Upper lobe of left lung (tissue), 6 donors: ENCODE results near the gene ATP8B1. TPM values are rescaled to one million over a fixed set of nuclear protein-coding genes. Genes with fewer than 3 reads are reported as not detected.
A peak's percentile ranks its signal among the peaks of the same experiment; 100 is the strongest.
"Not testable (repeated sequence)": the region's sequence is repeated elsewhere in the genome, so short reads cannot be mapped to it uniquely, and the experiment has no call there.

Experiments
- ATAC-seq, 2 donors: fragments of 200-7000 bp; cut with Tn5 transposase; one replicate each; pipeline ENCODE4 v1.9.1; 2022; ENCODE audit warnings: mild to moderate bottlenecking in 2 of 2, moderate library complexity in 2 of 2; ENCODE audit not compliant: low FRiP score in 2 of 2
- DNase-seq, 2 donors: peaks; one replicate each; pipeline ENCODE4 v3.0.0-alpha.2; 2019 to 2020
- H3K27ac ChIP-seq, 4 donors: fragments of 200-600 bp; sonication (generic); one replicate each; pipeline ENCODE4 v1.5.1; 2016 to 2019
- H3K27me3 ChIP-seq, 4 donors: fragments of 200-600 bp; sonication (generic); one replicate each; pipeline ENCODE4 v1.5.1; 2017 to 2019
- H3K36me3 ChIP-seq, 4 donors: fragments of 200-600 bp; sonication (generic); one replicate each; pipeline ENCODE4 v1.5.1; 2016 to 2019
- H3K4me1 ChIP-seq, 4 donors: fragments of 200-600 bp; sonication (generic); one replicate each; pipeline ENCODE4 v1.5.1; 2018 to 2019
- H3K4me3 ChIP-seq, 4 donors: fragments of 200-600 bp; sonication (generic); one replicate each; pipeline ENCODE4 v1.5.1; 2017 to 2019; ENCODE audit warnings: mild to moderate bottlenecking in 2 of 4, moderate library complexity in 1 of 4
- H3K9me3 ChIP-seq, 4 donors: fragments of 200-600 bp; sonication (generic); one replicate each; pipeline ENCODE4 v1.5.1; 2018 to 2019
- CTCF ChIP-seq, 6 experiments: fragments of 450-650 bp in 4 of 6; fragments of 200-600 bp in 2 of 6; sonication (generic) in 2 of 6; IDR thresholded peaks; one replicate each; pipeline ENCODE4 v1.5.1; 2016 to 2019; ENCODE audit warnings: antibody characterized with exemption in 6 of 6
- EP300 ChIP-seq, 4 donors: sonication (generic); formaldehyde crosslinking; IDR thresholded peaks; one replicate each; pipeline ENCODE4 v1.5.1; 2017; ENCODE audit warnings: antibody characterized with exemption in 4 of 4, control low read depth in 2 of 4
- POLR2A ChIP-seq, 4 donors: fragments of 450-650 bp; IDR thresholded peaks; one replicate each; pipeline ENCODE4 v1.5.1; 2016 to 2017; ENCODE audit warnings: antibody characterized with exemption in 4 of 4, mild to moderate bottlenecking in 2 of 4
- POLR2AphosphoS5 ChIP-seq, 2 donors: sonication (generic); formaldehyde crosslinking; IDR thresholded peaks; one replicate each; pipeline ENCODE4 v1.5.1; 2017; ENCODE audit warnings: antibody characterized with exemption in 2 of 2
- WGBS, 2 donors: methylation state at CpG; one replicate each; pipeline ENCODE4 v1.1.5; 2017 to 2018; 5-methylcytosine and 5-hydroxymethylcytosine counted together
- total RNA-seq, 6 donors: library from RNA; depleted of rRNA in 4 of 6; stranded (reverse); fragments of >200 nt in 4 of 6; gene quantifications; one replicate each; pipeline versions ENCODE4 v1.1.0 to v1.2.1, GENCODE V29; 2016 to 2021
- donor health status: DM: no; HTN: no; CAD: no; lungs with moderate emphysema.
- donor health status: DM: no; HTN: yes; CAD: no; lungs with severe emphysema.

Gene ATP8B1
- total RNA-seq, 6 donors from 2014 or later, result 19.6 to 36.5 (median 26.0) TPM

GRCh38 chr18:57741273-57741672 is 61.8 kb downstream of the ATP8B1 start:
- 89 to 94% methylated on average over 2 of the region's 2 CpGs for WGBS, 2 donors
- no peaks in the 10 kb centered on the region for H3K36me3 ChIP-seq
- TF ChIP-seq POLR2A (IDR thresholded peaks at IDR 0.05) (no peak), POLR2AphosphoS5 (IDR thresholded peaks at IDR 0.05) (no peak), CTCF (IDR thresholded peaks at IDR 0.05) (no peak), EP300 (IDR thresholded peaks at IDR 0.05) (no peak)

GRCh38 chr18:57738078-57738477 is 65.0 kb downstream of the ATP8B1 start:
- no peak for DNase-seq
- Histone ChIP-seq H3K27ac (peak overlapping the region in 2 of 4 donors; percentile 46 to 52), H3K36me3 (no peaks in the 10 kb centered on the region), H3K4me1 (peaks cover 10 to 20% (median 13%) of the 10 kb centered on the region in 4 donors), H3K4me3 (no peak overlapping the region), H3K27me3 (no peaks in the 10 kb centered on the region), H3K9me3 (peaks cover 0 to 4% (median 0%) of the 10 kb centered on the region in 4 donors)
- TF ChIP-seq POLR2A (IDR thresholded peaks at IDR 0.05), result no peak
- TF ChIP-seq CTCF (IDR thresholded peaks at IDR 0.05), result no peak
- TF ChIP-seq POLR2AphosphoS5 (IDR thresholded peaks at IDR 0.05), result no peak
- TF ChIP-seq EP300 (IDR thresholded peaks at IDR 0.05), result no peak
- 84 to 89% methylated on average over 7 of the region's 7 CpGs for WGBS, 2 donors
- peak in 1 of 2 donors; percentile 36 for ATAC-seq

More at GRCh38 chr18:57741273-57741672, 61.8 kb downstream of the ATP8B1 start:
- Histone ChIP-seq H3K4me3 (no peak overlapping the region), H3K27ac (no peak overlapping the region), H3K4me1 (peaks cover 10 to 27% (median 23%) of the 10 kb centered on the region in 4 donors), H3K9me3 (peaks cover 0 to 4% (median 0%) of the 10 kb centered on the region in 4 donors), H3K27me3 (no peaks in the 10 kb centered on the region)
- DNase-seq, result no peak
- no peak for ATAC-seq

GRCh38 chr18:57737400-57738060 is 65.6 kb downstream of the ATP8B1 start:
- H3K9me3 ChIP-seq, result peaks cover 0 to 4% (median 0%) of the 10 kb centered on the region in 4 donors
- no peak overlapping the region for H3K4me3 ChIP-seq
- H3K27me3 ChIP-seq, result no peaks in the 10 kb centered on the region
- DNase-seq (peak in 1 of 2 donors; percentile 89), ATAC-seq (peak; percentile 92 to 95)
- H3K36me3 ChIP-seq, result no peaks in the 10 kb centered on the region
- TF ChIP-seq EP300 (IDR thresholded peaks at IDR 0.05), result no peak
- no peak for TF ChIP-seq CTCF (IDR thresholded peaks at IDR 0.05)
- TF ChIP-seq POLR2A (IDR thresholded peaks at IDR 0.05), result peak in 1 of 4 donors; percentile 47
- peak; percentile 26 to 67 for TF ChIP-seq POLR2AphosphoS5 (IDR thresholded peaks at IDR 0.05)
- H3K27ac ChIP-seq, result peak overlapping the region in 3 of 4 donors; percentile 25 to 52 (median 46)
- 21 to 31% methylated on average over 8 of the region's 8 CpGs for WGBS, 2 donors
- peaks cover 10 to 20% (median 12%) of the 10 kb centered on the region in 4 donors for H3K4me1 ChIP-seq

- H3K36me3 ChIP-seq, result peaks cover 0 to 14% (median 0%) of the 10 kb centered on the region in 4 donors
- not testable (repeated sequence) for H3K27me3 ChIP-seq, H3K4me3 ChIP-seq, H3K9me3 ChIP-seq, ATAC-seq, H3K27ac ChIP-seq
- 98% methylated on average over 18 of the region's 18 CpGs for WGBS, 2 donors
- H3K4me1 ChIP-seq, result peaks cover 10 to 20% (median 12%) of the 10 kb centered on the region in 4 donors
- peak in 1 of 2 donors; percentile 26 for DNase-seq
Measured at GRCh38 chr18:57735042-57735441, 68.1 kb downstream of the ATP8B1 start.

- TF ChIP-seq CTCF (IDR thresholded peaks at IDR 0.05) (no peak), EP300 (IDR thresholded peaks at IDR 0.05) (no peak), POLR2AphosphoS5 (IDR thresholded peaks at IDR 0.05) (no peak), POLR2A (IDR thresholded peaks at IDR 0.05) (no peak)
- no peak overlapping the region for H3K4me3 ChIP-seq
- ATAC-seq, result no peak
- H3K9me3 ChIP-seq, result no peaks in the 10 kb centered on the region
- 96 to 98% methylated on average over 3 of the region's 3 CpGs for WGBS, 2 donors
- DNase-seq, result no peak
- H3K27ac ChIP-seq, result no peak overlapping the region
- H3K36me3 ChIP-seq, result peaks cover 0 to 14% (median 0%) of the 10 kb centered on the region in 4 donors
- peaks cover 10 to 24% (median 12%) of the 10 kb centered on the region in 4 donors for H3K4me1 ChIP-seq
- no peaks in the 10 kb centered on the region for H3K27me3 ChIP-seq
Measured at GRCh38 chr18:57733861-57734260, 69.3 kb downstream of the ATP8B1 start.
